Measurements from ENCODE around the gene GSE1.
A peak's percentile ranks its signal among the peaks of the same experiment; 100 is the strongest.

GSE1 gene

GRCh38 chr16:85607321-85607765 is 5.8 kb upstream of the GSE1 start:
- no peak for DNase-seq

- DNase-seq = no peak
Observed at GRCh38 chr16:85607796-85608514, 5.2 kb upstream of the GSE1 start.

GRCh38 chr16:85608515-85608885 is 4.6 kb upstream of the GSE1 start:
- DNase-seq = no peak

GRCh38 chr16:85608887-85609286 is 4.2 kb upstream of the GSE1 start:
- no peak for DNase-seq

GRCh38 chr16:85609539-85609938 is 3.6 kb upstream of the GSE1 start:
- no peak for DNase-seq

- DNase-seq = no peak
Observed at GRCh38 chr16:85610059-85610445, 3.1 kb upstream of the GSE1 start.

- peak; percentile 85 for DNase-seq
Observed at GRCh38 chr16:85610446-85611193, 2.5 kb upstream of the GSE1 start.

- DNase-seq = no peak
Observed at GRCh38 chr16:85611194-85611443, 2.0 kb upstream of the GSE1 start.

GRCh38 chr16:85611444-85612190 is 1.5 kb upstream of the GSE1 start:
- peak; percentile 79 for DNase-seq

- DNase-seq = peak; percentile 86
Observed at GRCh38 chr16:85612191-85612800, 826 bp upstream of the GSE1 start.

GRCh38 chr16:85613604-85614337 is 649 bp downstream of the GSE1 start:
- no peak for DNase-seq

- DNase-seq = no peak
Observed at GRCh38 chr16:85614338-85615013, 1.4 kb downstream of the GSE1 start.

- no peak for DNase-seq
Observed at GRCh38 chr16:85615014-85615851, 2.1 kb downstream of the GSE1 start.

- DNase-seq = peak; percentile 40
Observed at GRCh38 chr16:85615852-85616606, 2.9 kb downstream of the GSE1 start.

- no peak for DNase-seq
Observed at GRCh38 chr16:85616607-85617321, 3.6 kb downstream of the GSE1 start.

- no peak for DNase-seq
Observed at GRCh38 chr16:85617948-85618347, 4.8 kb downstream of the GSE1 start.

GRCh38 chr16:85618521-85618920 is 5.4 kb downstream of the GSE1 start:
- DNase-seq = no peak

- DNase-seq = no peak
Observed at GRCh38 chr16:85619101-85619891, 6.2 kb downstream of the GSE1 start.

GRCh38 chr16:85620374-85620773 is 7.3 kb downstream of the GSE1 start:
- no peak for DNase-seq

Measured in HCEC 1CT (cell line).